Measurements from ENCODE around the gene SORCS2. TPM values are rescaled to one million over a fixed set of nuclear protein-coding genes. Genes with fewer than 3 reads are reported as not detected.

The SORCS2 gene
- total and polyA plus RNA-seq, 2 of the 8 experiments (the other 6 are each of a cell fraction or from before 2014, with no cell fraction given): 0.36 to 1.8 TPM

- 74% methylated on average over 6 of the region's 6 CpGs; no CpG with 5 or more reads in 1 of the 2 experiments for WGBS, 2 experiments (ENCODE audit: extremely low coverage in 1 of 2, insufficient coverage in 1 of 2, insufficient read length in 1 of 2, insufficient replicate concordance in 2 of 2, low coverage in 1 of 2, low lambda C conversion rate in 2 of 2, missing lambda C conversion rate in 1 of 2)
- CTCF ChIA-PET (ENCODE audit: partially characterized antibody): interaction anchor here (0.9 kb wide), 1 partner anchor 113 kb away, joined by 3 read pairs; no protein-coding TSS in a partner anchor
- H4K91ac ChIP-seq (replicated peaks; ENCODE audit: insufficient read length, low read length): no peak overlapping the region
- no peak overlapping the region for H4K5ac ChIP-seq (ENCODE audit: insufficient read length, low read depth, low read length)
- no peak overlapping the region for H2BK12ac ChIP-seq (ENCODE audit: low read depth, low read length)
- no peak overlapping the region for H3K4me3 ChIP-seq (ENCODE audit: extremely low read depth in 1 of 4, insufficient read depth in 2 of 4, low read depth in 3 of 4, low read length in 4 of 4)
- TF ChIP-seq BCL11A (IDR thresholded peaks at IDR 0.05; ENCODE audit: low read depth in 2 of 2, low read length in 2 of 2): no peak
- no peak for TF ChIP-seq HDAC2 (IDR thresholded peaks at IDR 0.05; ENCODE audit: borderline replicate concordance in 1 of 2, low read depth in 2 of 2, low read length in 2 of 2)
- no peak for TF ChIP-seq SP1 (IDR thresholded peaks at IDR 0.05; ENCODE audit: low read depth, low read length)
- TF ChIP-seq SUZ12 (IDR thresholded peaks at IDR 0.05; ENCODE audit: low read length): no peak
- TF ChIP-seq BRCA1 (IDR thresholded peaks at IDR 0.05; ENCODE audit: low read depth, low read length): no peak
- TF ChIP-seq MAFK (IDR thresholded peaks at IDR 0.05; ENCODE audit: low read depth, low read length): no peak
- TF ChIP-seq GABPA (IDR thresholded peaks at IDR 0.05; ENCODE audit: borderline replicate concordance, insufficient read depth, low read length): no peak
- TF ChIP-seq SAP30 (IDR thresholded peaks at IDR 0.05; ENCODE audit: insufficient read depth, insufficient replicate concordance, low read length): no peak
- TF ChIP-seq JUN (IDR thresholded peaks at IDR 0.05; ENCODE audit: low read depth, low read length): no peak
- no peak for TF ChIP-seq KDM1A (IDR thresholded peaks at IDR 0.05; ENCODE audit: borderline replicate concordance, low read length)
- TF ChIP-seq CHD2 (IDR thresholded peaks at IDR 0.05; ENCODE audit: low read length): no peak
- TF ChIP-seq POLR2AphosphoS5 (IDR thresholded peaks at IDR 0.05; ENCODE audit: low read depth, low read length): no peak
- no peak for TF ChIP-seq SP2 (IDR thresholded peaks at IDR 0.05; ENCODE audit: low read length)
- no peak overlapping the region for H2BK20ac ChIP-seq (ENCODE audit: low read length)
- POLR2A ChIA-PET (ENCODE audit: partially characterized antibody): no interaction called here
- no peak overlapping the region for H2AK5ac ChIP-seq (ENCODE audit: low read depth, low read length)
- H3K9me3 ChIP-seq (ENCODE audit: insufficient read depth in 2 of 2, low read depth in 1 of 2, low read length in 1 of 2): no peaks in the 10 kb centered on the region
- H2AFZ ChIP-seq (ENCODE audit: low read length): no peak overlapping the region
- no peak overlapping the region for H2BK5ac ChIP-seq (ENCODE audit: low read depth, low read length)
- no peak overlapping the region for H3K9ac ChIP-seq (replicated peaks in 1 of 4; ENCODE audit: extremely low read depth in 1 of 4, low read depth in 3 of 4, low read length in 3 of 4)
- H3K23ac ChIP-seq (ENCODE audit: insufficient read length): no peak overlapping the region
- H3K23me2 ChIP-seq (ENCODE audit: low read depth, low read length): peaks cover 14% of the 10 kb centered on the region; the same call in 1 of the 2 replicates
- no peak overlapping the region for H3K14ac ChIP-seq (ENCODE audit: insufficient read length)
- no peak overlapping the region for H2BK15ac ChIP-seq (ENCODE audit: low read length)
- no peak overlapping the region for H3K56ac ChIP-seq (replicated peaks; ENCODE audit: insufficient read length, low read depth, low read length)
- no peak overlapping the region for H3K27ac ChIP-seq (ENCODE audit: low read depth, low read length)
- H3K4me1 ChIP-seq (replicated peaks in 1 of 4; ENCODE audit: control insufficient read depth in 3 of 4, insufficient read depth in 4 of 4, low read length in 3 of 4): no peaks in the 10 kb centered on the region
- no peak overlapping the region for H3K4ac ChIP-seq (replicated peaks; ENCODE audit: insufficient read length, low read depth, low read length)
- no peak overlapping the region for H3K4me2 ChIP-seq (ENCODE audit: insufficient read depth in 1 of 2, low read depth in 2 of 2, low read length in 2 of 2)
- no peak overlapping the region for H3K18ac ChIP-seq (ENCODE audit: extremely low read depth, low read length)
- H3K36me3 ChIP-seq (ENCODE audit: control insufficient read depth in 2 of 4, insufficient read depth in 4 of 4, low read length in 3 of 4): no peaks in the 10 kb centered on the region
- H3K79me2 ChIP-seq (ENCODE audit: control insufficient read depth in 1 of 2, insufficient read depth in 2 of 2, low read length in 2 of 2): no peaks in the 10 kb centered on the region
- H3K79me1 ChIP-seq (ENCODE audit: low read depth, low read length): no peaks in the 10 kb centered on the region
- FAIRE-seq: no peak
- peaks cover 0 to 6% of the 10 kb centered on the region in 2 experiments for H4K20me1 ChIP-seq (replicated peaks in 1 of 2; ENCODE audit: control insufficient read depth in 1 of 2, insufficient read depth in 2 of 2, low read length in 2 of 2)
- H3K27me3 ChIP-seq (replicated peaks in 1 of 4; ENCODE audit: control insufficient read depth in 3 of 4, extremely low read depth in 1 of 4, insufficient read depth in 3 of 4, low read length in 3 of 4): no peaks in the 10 kb centered on the region
- no peak overlapping the region for H2BK120ac ChIP-seq (replicated peaks; ENCODE audit: low read depth, low read length)
- H4K8ac ChIP-seq (ENCODE audit: extremely low read depth, insufficient read depth, low read length): no peak overlapping the region
- no peak for DNase-seq (ENCODE audit: low read depth in 1 of 2, low spot score in 2 of 2)
Observed at GRCh38 chr4:7693237-7693608, 500.9 kb downstream of the SORCS2 start.
